ENCODE results near the gene ITGB6. TPM values are rescaled to one million over a fixed set of nuclear protein-coding genes. Genes with fewer than 3 reads are reported as not detected.

Gene ITGB6
- total and polyA plus RNA-seq, 2 of the 8 experiments (the other 6 are each of a cell fraction or from before 2014, with no cell fraction given): not detected

DNA sequence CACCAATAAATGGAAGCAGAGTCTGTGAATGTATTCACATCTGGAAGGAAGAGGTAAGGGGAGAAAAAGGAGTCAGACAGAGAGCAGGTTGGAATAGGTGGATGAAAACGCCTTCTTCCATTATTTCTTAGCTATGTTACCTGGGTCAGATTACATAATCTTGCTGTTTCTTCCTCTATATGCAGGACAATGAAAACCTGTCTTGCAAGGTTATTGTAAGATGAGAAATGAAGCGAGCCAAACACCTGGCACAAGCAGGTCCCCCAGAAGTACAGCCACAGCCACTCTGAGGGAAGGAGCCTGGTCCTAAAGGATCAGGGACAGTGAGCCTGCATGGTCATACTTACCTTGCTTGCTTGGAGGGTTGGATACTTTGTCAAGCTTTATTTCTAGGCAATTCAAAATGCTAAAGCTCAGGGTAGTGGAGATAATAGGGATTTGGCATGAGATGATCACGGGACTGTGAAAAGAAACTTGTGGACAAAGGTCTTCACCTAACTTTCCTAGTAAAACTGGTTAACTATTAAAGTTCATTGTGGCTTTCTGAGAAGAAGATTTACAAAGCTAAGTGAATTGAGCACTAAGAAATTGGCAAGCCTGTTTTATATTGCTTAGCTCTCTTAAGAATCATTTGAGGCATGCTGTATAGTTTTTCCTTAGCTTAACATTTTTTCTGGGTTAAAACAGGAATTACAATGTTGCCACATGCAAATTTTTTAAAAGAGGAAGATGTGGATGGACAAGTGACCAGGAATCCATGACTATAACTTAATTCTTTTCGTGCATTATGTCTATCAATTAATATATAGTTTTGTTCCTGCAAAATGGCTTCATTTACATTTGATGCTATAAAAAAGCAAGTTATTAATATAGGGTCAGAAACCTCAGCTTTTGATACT lies 121.9 kb downstream of the ITGB6 start:
- CTCF ChIA-PET (ENCODE audit: partially characterized antibody): interaction anchor here (0.5 to 0.9 kb wide), 2 partner anchors 11 to 718 kb away, joined by 3 read pairs; no protein-coding TSS in a partner anchor
- no peak for TF ChIP-seq RXRA (IDR thresholded peaks at IDR 0.05; ENCODE audit: insufficient read depth, low read depth, low read length)
- TF ChIP-seq GABPA (IDR thresholded peaks at IDR 0.05; ENCODE audit: borderline replicate concordance, insufficient read depth, low read length): no peak
- no peak for TF ChIP-seq CHD1 (IDR thresholded peaks at IDR 0.05; ENCODE audit: low read depth, low read length)
- no peak for TF ChIP-seq SP2 (IDR thresholded peaks at IDR 0.05; ENCODE audit: low read length)
- TF ChIP-seq SRF (IDR thresholded peaks at IDR 0.05; ENCODE audit: low read depth, low read length): no peak
- no peak for TF ChIP-seq BRCA1 (IDR thresholded peaks at IDR 0.05; ENCODE audit: low read depth, low read length)
- TF ChIP-seq CHD2 (IDR thresholded peaks at IDR 0.05; ENCODE audit: low read length): no peak
- TF ChIP-seq BACH1 (IDR thresholded peaks at IDR 0.05; ENCODE audit: low read length): no peak
- TF ChIP-seq RFX5 (IDR thresholded peaks at IDR 0.05; ENCODE audit: borderline replicate concordance, low read depth, low read length): no peak
- no peak for TF ChIP-seq RAD21 (IDR thresholded peaks at IDR 0.05 in 1 of 2, conservative IDR thresholded peaks at IDR 0.05 in 1 of 2; ENCODE audit: low read depth in 2 of 2, low read length in 2 of 2)
- no peak for TF ChIP-seq CEBPB (IDR thresholded peaks at IDR 0.05; ENCODE audit: low read depth, low read length)
- TF ChIP-seq KDM1A (IDR thresholded peaks at IDR 0.05; ENCODE audit: borderline replicate concordance, low read length): no peak
- TF ChIP-seq BCL11A (IDR thresholded peaks at IDR 0.05; ENCODE audit: low read depth in 2 of 2, low read length in 2 of 2): no peak

More for the DNA sequence above, 121.9 kb downstream of the ITGB6 start:
- POLR2A ChIA-PET (ENCODE audit: partially characterized antibody): interaction anchor here (1.2 kb wide), 1 partner anchor 8 kb away, joined by 4 read pairs; no protein-coding TSS in a partner anchor
- DNase-seq (ENCODE audit: low read depth in 1 of 2, low spot score in 2 of 2) (no peak), FAIRE-seq (no peak)
- Histone ChIP-seq H2BK12ac (ENCODE audit: low read depth, low read length) (no peak overlapping the region), H3K27ac (ENCODE audit: low read depth, low read length) (no peak overlapping the region), H3K23ac (ENCODE audit: insufficient read length) (no peak overlapping the region), H3K9me3 (ENCODE audit: insufficient read depth in 2 of 2, low read depth in 1 of 2, low read length in 1 of 2) (peaks cover 2 to 14% of the 10 kb centered on the region in 2 experiments; a peak in 2 of 4 replicates), H3K36me3 (ENCODE audit: control insufficient read depth in 2 of 4, insufficient read depth in 4 of 4, low read length in 3 of 4) (no peaks in the 10 kb centered on the region), H3K4me3 (ENCODE audit: extremely low read depth in 1 of 4, insufficient read depth in 2 of 4, low read depth in 3 of 4, low read length in 4 of 4) (no peak overlapping the region), H4K91ac (replicated peaks; ENCODE audit: insufficient read length, low read length) (no peak overlapping the region), H4K20me1 (replicated peaks in 1 of 2; ENCODE audit: control insufficient read depth in 1 of 2, insufficient read depth in 2 of 2, low read length in 2 of 2) (no peaks in the 10 kb centered on the region), H3K27me3 (replicated peaks in 1 of 4; ENCODE audit: control insufficient read depth in 3 of 4, extremely low read depth in 1 of 4, insufficient read depth in 3 of 4, low read length in 3 of 4) (no peaks in the 10 kb centered on the region), H2BK20ac (ENCODE audit: low read length) (no peak overlapping the region), H3K4ac (replicated peaks; ENCODE audit: insufficient read length, low read depth, low read length) (no peak overlapping the region), H2BK15ac (ENCODE audit: low read length) (no peak overlapping the region), H2AFZ (ENCODE audit: low read length) (no peak overlapping the region), H3K79me1 (ENCODE audit: low read depth, low read length) (no peaks in the 10 kb centered on the region), H3K18ac (ENCODE audit: extremely low read depth, low read length) (no peak overlapping the region), H3K79me2 (ENCODE audit: control insufficient read depth in 1 of 2, insufficient read depth in 2 of 2, low read length in 2 of 2) (no peaks in the 10 kb centered on the region), H2AK5ac (ENCODE audit: low read depth, low read length) (no peak overlapping the region), H3K4me2 (ENCODE audit: insufficient read depth in 1 of 2, low read depth in 2 of 2, low read length in 2 of 2) (no peak overlapping the region), H2BK120ac (replicated peaks; ENCODE audit: low read depth, low read length) (no peak overlapping the region), H3K23me2 (ENCODE audit: low read depth, low read length) (no peaks in the 10 kb centered on the region), H3K9ac (replicated peaks in 1 of 4; ENCODE audit: extremely low read depth in 1 of 4, low read depth in 3 of 4, low read length in 3 of 4) (no peak overlapping the region), H3K14ac (ENCODE audit: insufficient read length) (no peak overlapping the region), H4K5ac (ENCODE audit: insufficient read length, low read depth, low read length) (no peak overlapping the region), H2BK5ac (ENCODE audit: low read depth, low read length) (no peak overlapping the region), H3K56ac (replicated peaks; ENCODE audit: insufficient read length, low read depth, low read length) (no peak overlapping the region), H3K4me1 (replicated peaks in 1 of 4; ENCODE audit: control insufficient read depth in 3 of 4, insufficient read depth in 4 of 4, low read length in 3 of 4) (no peaks in the 10 kb centered on the region), H4K8ac (ENCODE audit: extremely low read depth, insufficient read depth, low read length) (no peak overlapping the region)
- WGBS, 2 experiments (ENCODE audit: extremely low coverage in 1 of 2, insufficient coverage in 1 of 2, insufficient read length in 1 of 2, insufficient replicate concordance in 2 of 2, low coverage in 1 of 2, low lambda C conversion rate in 2 of 2, missing lambda C conversion rate in 1 of 2): 88% methylated on average over 4 of the region's 4 CpGs; no CpG with 5 or more reads in 1 of the 2 experiments

All from H1 (cell line).